ENCODE measurements around the gene UBA1. TPM values are rescaled to one million over a fixed set of nuclear protein-coding genes. Genes with fewer than 3 reads are reported as not detected.
A peak's percentile ranks its signal among the peaks of the same experiment; 100 is the strongest.

The UBA1 gene
- total and polyA plus RNA-seq, 10 of the 15 experiments (the other 5 are each of a cell fraction or from before 2014, with no cell fraction given), result 60.4 to 314 (median 216) TPM

DNA sequence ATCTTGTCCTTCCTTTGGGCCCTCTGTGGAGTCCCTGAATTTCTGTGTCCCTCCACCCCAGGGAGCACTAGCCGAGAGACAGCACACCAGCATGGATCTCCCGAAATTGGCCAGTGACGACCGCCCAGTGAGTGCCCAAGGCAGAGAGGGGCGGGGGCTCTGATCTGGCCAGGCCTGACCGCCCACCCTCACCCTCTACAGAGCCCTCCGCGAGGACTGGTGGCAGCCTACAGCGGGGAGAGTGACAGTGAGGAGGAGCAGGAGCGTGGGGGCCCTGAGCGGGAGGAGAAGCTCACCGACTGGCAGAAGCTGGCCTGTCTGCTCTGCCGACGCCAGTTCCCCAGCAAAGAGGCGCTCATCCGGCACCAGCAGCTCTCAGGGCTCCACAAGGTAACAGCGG is 8.4 kb upstream of the UBA1 start (continued):
- TF ChIP-seq, protein P1, sequence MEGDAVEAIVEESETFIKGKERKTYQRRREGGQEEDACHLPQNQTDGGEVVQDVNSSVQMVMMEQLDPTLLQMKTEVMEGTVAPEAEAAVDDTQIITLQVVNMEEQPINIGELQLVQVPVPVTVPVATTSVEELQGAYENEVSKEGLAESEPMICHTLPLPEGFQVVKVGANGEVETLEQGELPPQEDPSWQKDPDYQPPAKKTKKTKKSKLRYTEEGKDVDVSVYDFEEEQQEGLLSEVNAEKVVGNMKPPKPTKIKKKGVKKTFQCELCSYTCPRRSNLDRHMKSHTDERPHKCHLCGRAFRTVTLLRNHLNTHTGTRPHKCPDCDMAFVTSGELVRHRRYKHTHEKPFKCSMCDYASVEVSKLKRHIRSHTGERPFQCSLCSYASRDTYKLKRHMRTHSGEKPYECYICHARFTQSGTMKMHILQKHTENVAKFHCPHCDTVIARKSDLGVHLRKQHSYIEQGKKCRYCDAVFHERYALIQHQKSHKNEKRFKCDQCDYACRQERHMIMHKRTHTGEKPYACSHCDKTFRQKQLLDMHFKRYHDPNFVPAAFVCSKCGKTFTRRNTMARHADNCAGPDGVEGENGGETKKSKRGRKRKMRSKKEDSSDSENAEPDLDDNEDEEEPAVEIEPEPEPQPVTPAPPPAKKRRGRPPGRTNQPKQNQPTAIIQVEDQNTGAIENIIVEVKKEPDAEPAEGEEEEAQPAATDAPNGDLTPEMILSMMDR (IDR thresholded peaks at IDR 0.05 in 2 of 3, conservative IDR thresholded peaks at IDR 0.05 in 1 of 3; ENCODE audit: control insufficient read depth in 2 of 3, extremely low read depth in 1 of 3, insufficient read depth in 1 of 3, low read depth in 3 of 3, low read length in 3 of 3), result no peak

DNA sequence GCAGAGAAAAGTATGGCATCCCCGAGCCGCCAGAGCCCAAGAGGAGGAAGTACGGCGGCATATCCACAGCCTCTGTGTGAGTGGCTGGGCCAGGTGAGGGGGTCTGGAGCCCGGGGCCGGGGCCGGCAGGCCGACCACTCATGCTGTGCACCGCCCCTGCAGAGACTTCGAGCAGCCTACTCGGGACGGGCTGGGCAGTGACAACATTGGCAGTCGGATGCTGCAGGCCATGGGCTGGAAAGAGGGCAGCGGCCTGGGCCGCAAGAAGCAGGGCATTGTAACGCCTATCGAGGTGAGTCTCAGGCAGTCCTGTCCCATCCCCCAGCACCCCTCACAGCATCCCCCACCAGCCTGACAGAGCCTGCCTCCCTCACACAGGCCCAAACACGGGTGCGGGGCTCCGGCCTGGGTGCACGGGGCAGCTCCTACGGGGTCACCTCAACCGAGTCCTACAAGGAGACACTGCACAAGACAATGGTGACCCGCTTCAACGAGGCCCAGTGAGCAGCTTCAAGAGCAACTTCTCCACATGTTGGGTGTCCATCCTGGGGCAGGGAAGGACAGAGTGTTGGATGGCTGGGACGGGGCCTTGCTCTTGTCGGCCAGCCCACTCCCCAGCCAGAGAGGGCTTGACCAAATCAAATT is 7.4 kb upstream of the UBA1 start:
- in situ Hi-C loops (cut with MboI), result loop anchor here (5.0 kb wide), 1 partner anchor 841 kb away; no protein-coding TSS in a partner anchor
- SMC1A ChIA-PET (ENCODE audit: uncharacterized antibody, unreplicated experiment), result no interaction called here
- H3K36me3 ChIP-seq (ENCODE audit: control insufficient read depth in 2 of 2, insufficient read depth in 2 of 2, low read length in 1 of 2), result peaks cover 0 to 8% of the 10 kb centered on the region in 2 experiments; a peak in 3 of 4 replicates
- DNase-seq (ENCODE audit: low read depth, low spot score) (no peak), FAIRE-seq (no peak), ATAC-seq (no peak)
- POLR2A ChIA-PET, result no interaction called here
- H3K9me3 ChIP-seq (replicated peaks; ENCODE audit: control insufficient read depth, insufficient read depth, low read length), result no peaks in the 10 kb centered on the region
- no peak overlapping the region for H2AFZ ChIP-seq (ENCODE audit: control insufficient read depth, low read depth, low read length)
- H3K27ac ChIP-seq (ENCODE audit: control insufficient read depth, insufficient read depth), result no peak overlapping the region
- TSS peak; percentile 73 for BruUV-seq (replicated peaks)
- WGBS (ENCODE audit: insufficient coverage, insufficient replicate concordance, low lambda C conversion rate, missing lambda C conversion rate), result 68% methylated on average over 22 of the region's 27 CpGs
- peaks cover 4% of the 10 kb centered on the region for H3K79me2 ChIP-seq (ENCODE audit: control insufficient read depth, insufficient read depth, low read length)
- no peaks in the 10 kb centered on the region for H4K20me1 ChIP-seq (ENCODE audit: control insufficient read depth, insufficient read depth)
- H3K27me3 ChIP-seq (replicated peaks in 1 of 2; ENCODE audit: control insufficient read depth in 2 of 2, insufficient read depth in 2 of 2, low read length in 1 of 2), result no peaks in the 10 kb centered on the region; a peak in 1 of 4 replicates
- RAD21 ChIA-PET (ENCODE audit: unreplicated experiment), result no interaction called here
- CTCF ChIA-PET, result no interaction called here
- H3K9ac ChIP-seq (ENCODE audit: control insufficient read depth, insufficient read depth, low read length), result no peak overlapping the region
- intact Hi-C loops (cut with micrococcal nuclease; ENCODE audit: unreplicated experiment), result no loop called here
- no peak overlapping the region for H3K4me2 ChIP-seq (ENCODE audit: control insufficient read depth, insufficient read depth)
- no peak overlapping the region for H3K4me3 ChIP-seq
- TF ChIP-seq MXI1 (IDR thresholded peaks at IDR 0.05; ENCODE audit: low read depth, low read length), result no peak
- no peak for TF ChIP-seq ZNF622 (IDR thresholded peaks at IDR 0.05)
- no peak for TF ChIP-seq DPF2 (IDR thresholded peaks at IDR 0.05)
- TF ChIP-seq, protein P2, sequence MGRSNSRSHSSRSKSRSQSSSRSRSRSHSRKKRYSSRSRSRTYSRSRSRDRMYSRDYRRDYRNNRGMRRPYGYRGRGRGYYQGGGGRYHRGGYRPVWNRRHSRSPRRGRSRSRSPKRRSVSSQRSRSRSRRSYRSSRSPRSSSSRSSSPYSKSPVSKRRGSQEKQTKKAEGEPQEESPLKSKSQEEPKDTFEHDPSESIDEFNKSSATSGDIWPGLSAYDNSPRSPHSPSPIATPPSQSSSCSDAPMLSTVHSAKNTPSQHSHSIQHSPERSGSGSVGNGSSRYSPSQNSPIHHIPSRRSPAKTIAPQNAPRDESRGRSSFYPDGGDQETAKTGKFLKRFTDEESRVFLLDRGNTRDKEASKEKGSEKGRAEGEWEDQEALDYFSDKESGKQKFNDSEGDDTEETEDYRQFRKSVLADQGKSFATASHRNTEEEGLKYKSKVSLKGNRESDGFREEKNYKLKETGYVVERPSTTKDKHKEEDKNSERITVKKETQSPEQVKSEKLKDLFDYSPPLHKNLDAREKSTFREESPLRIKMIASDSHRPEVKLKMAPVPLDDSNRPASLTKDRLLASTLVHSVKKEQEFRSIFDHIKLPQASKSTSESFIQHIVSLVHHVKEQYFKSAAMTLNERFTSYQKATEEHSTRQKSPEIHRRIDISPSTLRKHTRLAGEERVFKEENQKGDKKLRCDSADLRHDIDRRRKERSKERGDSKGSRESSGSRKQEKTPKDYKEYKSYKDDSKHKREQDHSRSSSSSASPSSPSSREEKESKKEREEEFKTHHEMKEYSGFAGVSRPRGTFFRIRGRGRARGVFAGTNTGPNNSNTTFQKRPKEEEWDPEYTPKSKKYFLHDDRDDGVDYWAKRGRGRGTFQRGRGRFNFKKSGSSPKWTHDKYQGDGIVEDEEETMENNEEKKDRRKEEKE (IDR thresholded peaks at IDR 0.05), result no peak
- no peak for TF ChIP-seq SUPT20H (IDR thresholded peaks at IDR 0.05; ENCODE audit: borderline replicate concordance, control insufficient read depth, low read depth, low read length)
- TF ChIP-seq CHD4 (IDR thresholded peaks at IDR 0.05), result no peak
- no peak for TF ChIP-seq GATAD2B (conservative IDR thresholded peaks at IDR 0.05; ENCODE audit: low read depth)
- H3K4me1 ChIP-seq (ENCODE audit: control insufficient read depth, insufficient read depth, low read length), result no peaks in the 10 kb centered on the region; the same call in 1 of the 2 replicates

Data from GM12878 (cell line).